WTC11 (cell line): ENCODE data around the gene KLHL29. TPM values are rescaled to one million over a fixed set of nuclear protein-coding genes. Genes with fewer than 3 reads are reported as not detected.

Experiments
- ATAC-seq: fragments of 200-7000 bp; cut with Tn5 transposase; 2 replicates; pipeline ENCODE4 v1.10.0; 2021; ENCODE audit warnings: mild to moderate bottlenecking, moderate library complexity
- CTCF ChIA-PET: fragments of 300-600 bp; sonication (Branson Sonifier 250); formaldehyde crosslinking; loops from one replicate; lab custom pipeline; 2021; ENCODE audit warnings: antibody characterized with exemption; lab: Charles Lee
- POLR2A ChIA-PET: fragments of 350-600 bp; sonication (Branson Sonifier 250); formaldehyde crosslinking; loops from one replicate; lab custom pipeline; 2021; ENCODE audit warnings: antibody characterized with exemption; lab: Charles Lee
- DNase-seq: peaks from one replicate; pipeline ENCODE4 v3.0.0; 2021; ENCODE audit warnings: low spot score
- H3K27ac Mint-ChIP-seq: 2 replicates; pipeline ENCODE4 v1.8.0; 2021; ENCODE audit warnings: mixed read lengths
- H3K27me3 Mint-ChIP-seq: 2 replicates; pipeline ENCODE4 v1.8.0; 2021; ENCODE audit warnings: low read depth, mild to moderate bottlenecking, moderate library complexity, mixed read lengths
- H3K36me3 Mint-ChIP-seq: 2 replicates; pipeline ENCODE4 v1.8.0; 2021; ENCODE audit warnings: mixed read lengths
- H3K4me1 Mint-ChIP-seq: 2 replicates; pipeline ENCODE4 v1.8.0; 2022; ENCODE audit warnings: mixed read lengths
- H3K4me3 Mint-ChIP-seq: 2 replicates; pipeline ENCODE4 v1.8.0; 2021; ENCODE audit warnings: mild to moderate bottlenecking, moderate library complexity, mixed read lengths
- H3K9me3 Mint-ChIP-seq: 2 replicates; pipeline ENCODE4 v1.8.0; 2021; ENCODE audit warnings: mixed read lengths
- AR ChIP-seq: fragments of 250-450 bp; sonication (Bioruptor Pico); IDR thresholded peaks from 2 replicates; pipeline ENCODE4 v1.9.0; 2021; ENCODE audit warnings: mild to moderate bottlenecking
- E2F4 ChIP-seq: sonication (generic); formaldehyde crosslinking; IDR thresholded peaks from 2 replicates; pipeline ENCODE4 v1.8.1; 2022; ENCODE audit warnings: low read depth, mild to moderate bottlenecking, moderate library complexity, missing genetic modification reagents, borderline replicate concordance
- GRHL2 ChIP-seq: fragments of 250-450 bp; sonication (Bioruptor Pico); IDR thresholded peaks from 2 replicates; pipeline ENCODE4 v1.8.0; 2022; ENCODE audit warnings: mild to moderate bottlenecking, moderate library complexity; ENCODE audit not compliant: insufficient replicate concordance, severe bottlenecking
- IRF1 ChIP-seq: sonication (generic); formaldehyde crosslinking; IDR thresholded peaks from 2 replicates; pipeline ENCODE4 v1.8.0; 2023; ENCODE audit warnings: missing genetic modification reagents
- NR2C2 ChIP-seq: sonication (generic); formaldehyde crosslinking; IDR thresholded peaks from 2 replicates; pipeline ENCODE4 v1.8.0; 2022; ENCODE audit warnings: mild to moderate bottlenecking, missing genetic modification reagents
- RELA ChIP-seq: sonication (generic); formaldehyde crosslinking; IDR thresholded peaks from 2 replicates; pipeline ENCODE4 v1.8.1; 2022; ENCODE audit warnings: missing genetic modification reagents, mild to moderate bottlenecking, borderline replicate concordance
- SMAD3 ChIP-seq: sonication (generic); formaldehyde crosslinking; IDR thresholded peaks from 2 replicates; pipeline ENCODE4 v1.8.0; 2022; ENCODE audit warnings: missing genetic modification reagents, mild to moderate bottlenecking, borderline replicate concordance
- SMAD4 ChIP-seq: sonication (generic); formaldehyde crosslinking; IDR thresholded peaks from 2 replicates; pipeline ENCODE4 v1.8.0; 2022; ENCODE audit warnings: mild to moderate bottlenecking, missing genetic modification reagents
- USF2 ChIP-seq: sonication (generic); formaldehyde crosslinking; IDR thresholded peaks from 2 replicates; pipeline ENCODE4 v1.8.1; 2023; ENCODE audit warnings: mild to moderate bottlenecking, missing genetic modification reagents, moderate library complexity
- ZBTB21 ChIP-seq: sonication (generic); formaldehyde crosslinking; IDR thresholded peaks from 2 replicates; pipeline ENCODE4 v1.8.1; 2023; ENCODE audit warnings: mild to moderate bottlenecking, missing genetic modification reagents, borderline replicate concordance
- ZNF232 ChIP-seq: sonication (generic); formaldehyde crosslinking; IDR thresholded peaks from 2 replicates; pipeline ENCODE4 v1.8.0; 2022; ENCODE audit warnings: mild to moderate bottlenecking, missing genetic modification reagents
- ZNF317 ChIP-seq: sonication (generic); formaldehyde crosslinking; IDR thresholded peaks from 2 replicates; pipeline ENCODE4 v1.8.1; 2023; ENCODE audit warnings: low read depth, mild to moderate bottlenecking, moderate library complexity, missing genetic modification reagents, borderline replicate concordance
- ZNF396 ChIP-seq: fragments of 250-450 bp; sonication (Bioruptor Pico); IDR thresholded peaks from 2 replicates; pipeline ENCODE4 v1.8.0; 2021; ENCODE audit warnings: mild to moderate bottlenecking, moderate library complexity, borderline replicate concordance
- ZNF532 ChIP-seq: fragments of 250-450 bp; sonication (Bioruptor Pico); IDR thresholded peaks from 2 replicates; pipeline ENCODE4 v1.9.0; 2021; ENCODE audit warnings: mild to moderate bottlenecking, borderline replicate concordance
- ZNF671 ChIP-seq: fragments of 250-450 bp; sonication (Bioruptor Pico); IDR thresholded peaks from 2 replicates; pipeline ENCODE4 v1.8.0; 2021; ENCODE audit warnings: mild to moderate bottlenecking
- total RNA-seq: library from RNA; stranded (reverse); gene quantifications from 3 replicates; pipeline ENCODE4 v1.2.3, GENCODE V29; 2021

KLHL29 gene
- total RNA-seq, 1 experiment from 2014 or later = 7.1 TPM

GRCh38 chr2:23547725-23548124 is 162.7 kb downstream of the KLHL29 start:
- Mint-ChIP-seq H3K4me3 (no peak overlapping the region), H3K36me3 (no peaks in the 10 kb centered on the region), H3K27ac (no peak overlapping the region), H3K27me3 (no peaks in the 10 kb centered on the region), H3K9me3 (no peaks in the 10 kb centered on the region), H3K4me1 (peaks cover 20% of the 10 kb centered on the region)
- DNase-seq (no peak), ATAC-seq (peak; percentile 49)
- TF ChIP-seq SMAD3 (CRISPR knock-in tag) = no peak
- ChIA-PET POLR2A (no interaction called here), CTCF (interaction anchor here (0.6 to 1.2 kb wide), 2 partner anchors 19 to 72 kb away, joined by 4 read pairs; no protein-coding TSS in a partner anchor)

GRCh38 chr2:23548143-23548769 is 163.3 kb downstream of the KLHL29 start:
- ATAC-seq (no peak), DNase-seq (no peak)
- no peaks in the 10 kb centered on the region for H3K36me3 Mint-ChIP-seq
- no peak overlapping the region for H3K27ac Mint-ChIP-seq
- CTCF ChIA-PET = interaction anchor here (1.2 kb wide), 1 partner anchor 19 kb away, joined by 4 read pairs; no protein-coding TSS in a partner anchor
- TF ChIP-seq GRHL2 (CRISPR knock-in tag) = no peak
- TF ChIP-seq ZNF396 (CRISPR knock-in tag) = no peak
- no peak for TF ChIP-seq SMAD4 (CRISPR knock-in tag)
- TF ChIP-seq ZNF671 (CRISPR knock-in tag) = no peak
- TF ChIP-seq ZBTB21 (CRISPR knock-in tag) = no peak
- no peak for TF ChIP-seq IRF1 (CRISPR knock-in tag)
- no peak for TF ChIP-seq RELA (CRISPR knock-in tag)
- TF ChIP-seq AR (CRISPR knock-in tag) = no peak
- no peak for TF ChIP-seq ZNF317 (CRISPR knock-in tag)
- TF ChIP-seq ZNF532 (CRISPR knock-in tag) = no peak
- no peak for TF ChIP-seq USF2 (CRISPR knock-in tag)
- no peak for TF ChIP-seq E2F4 (CRISPR knock-in tag)
- TF ChIP-seq ZNF232 (CRISPR knock-in tag) = no peak
- no peak for TF ChIP-seq NR2C2 (CRISPR knock-in tag)
- POLR2A ChIA-PET = no interaction called here
- H3K4me1 Mint-ChIP-seq = peaks cover 20% of the 10 kb centered on the region
- no peaks in the 10 kb centered on the region for H3K27me3 Mint-ChIP-seq
- H3K4me3 Mint-ChIP-seq = no peak overlapping the region
- H3K9me3 Mint-ChIP-seq = no peaks in the 10 kb centered on the region
